Activated naive CD4-positive, alpha-beta T cell treated with anti-CD3 and anti-CD28 coated beads, Interleukin-2, amount 50 U/mL, for 72 hours (primary cell): ENCODE data around the gene CBY1. TPM values are rescaled to one million over a fixed set of nuclear protein-coding genes. Genes with fewer than 3 reads are reported as not detected.

Experiments used
- ATAC-seq, 2 donors: fragments of 150-1000 bp; cut with Tn5 transposase; 2 replicates each; pipeline ENCODE4 v1.10.0; 2021; ENCODE audit warnings: mild to moderate bottlenecking in 2 of 2, moderate library complexity in 2 of 2
- DNase-seq, 2 donors: peaks; one replicate each; pipeline ENCODE4 v3.0.0; 2021 to 2022; ENCODE audit warnings: low spot score in 2 of 2
- H3K27ac Mint-ChIP-seq, 2 donors: one replicate each; pipeline ENCODE4 v1.8.0; 2022; ENCODE audit warnings: mild to moderate bottlenecking in 2 of 2, mixed read lengths in 2 of 2
- H3K36me3 Mint-ChIP-seq, 2 donors: one replicate each; pipeline ENCODE4 v1.8.0; 2022; ENCODE audit warnings: mixed read lengths in 2 of 2
- H3K9me3 Mint-ChIP-seq, 2 donors: one replicate each; pipeline ENCODE4 v1.8.0; 2022; ENCODE audit warnings: mixed read lengths in 2 of 2
- total RNA-seq, 2 donors: library from RNA; stranded (reverse); gene quantifications; one replicate each; pipeline ENCODE4 v1.2.3, GENCODE V29; 2022

CBY1 gene
- total RNA-seq, 2 donors from 2014 or later: 5.7 to 19.0 TPM

GRCh38 chr22:38707984-38708383 is 51.5 kb downstream of the CBY1 start:
- H3K27ac Mint-ChIP-seq: peak overlapping the region in 1 of 2 donors; percentile 93

GRCh38 chr22:38709306-38709705 is 52.9 kb downstream of the CBY1 start:
- ATAC-seq (no peak), DNase-seq (no peak)
- Mint-ChIP-seq H3K27ac (no peak overlapping the region), H3K36me3 (peaks cover 23 to 41% of the 10 kb centered on the region in 2 donors), H3K9me3 (no peaks in the 10 kb centered on the region)

More at GRCh38 chr22:38707984-38708383, 51.5 kb downstream of the CBY1 start:
- DNase-seq (no peak), ATAC-seq (no peak)
- H3K9me3 Mint-ChIP-seq: no peaks in the 10 kb centered on the region
- peaks cover 23 to 41% of the 10 kb centered on the region in 2 donors for H3K36me3 Mint-ChIP-seq

- Mint-ChIP-seq H3K27ac (no peak overlapping the region), H3K9me3 (no peaks in the 10 kb centered on the region), H3K36me3 (peaks cover 23 to 41% of the 10 kb centered on the region in 2 donors)
- ATAC-seq (no peak), DNase-seq (no peak)
Measured at GRCh38 chr22:38710351-38710750, 53.9 kb downstream of the CBY1 start.

- peaks cover 23 to 41% of the 10 kb centered on the region in 2 donors for H3K36me3 Mint-ChIP-seq
- DNase-seq (no peak), ATAC-seq (no peak)
- no peak overlapping the region for H3K27ac Mint-ChIP-seq
- no peaks in the 10 kb centered on the region for H3K9me3 Mint-ChIP-seq
Measured at GRCh38 chr22:38710866-38711265, 54.4 kb downstream of the CBY1 start.

- ATAC-seq (no peak), DNase-seq (no peak)
- no peaks in the 10 kb centered on the region for H3K9me3 Mint-ChIP-seq
- peaks cover 10 to 37% of the 10 kb centered on the region in 2 donors for H3K36me3 Mint-ChIP-seq
- peak overlapping the region; percentile 57 to 85 for H3K27ac Mint-ChIP-seq
Measured at GRCh38 chr22:38712486-38713207, 56.2 kb downstream of the CBY1 start.

- no peak for ATAC-seq
- peak overlapping the region; percentile 25 to 57 for H3K27ac Mint-ChIP-seq
- no peak for DNase-seq
- H3K36me3 Mint-ChIP-seq: peaks cover 0 to 28% of the 10 kb centered on the region in 2 donors
- no peaks in the 10 kb centered on the region for H3K9me3 Mint-ChIP-seq
Measured at GRCh38 chr22:38713921-38714320, 57.5 kb downstream of the CBY1 start.

- H3K27ac Mint-ChIP-seq: peak overlapping the region; percentile 38 to 75
- no peak for ATAC-seq
- H3K9me3 Mint-ChIP-seq: no peaks in the 10 kb centered on the region
- H3K36me3 Mint-ChIP-seq: peaks cover 0 to 22% of the 10 kb centered on the region in 2 donors
- no peak for DNase-seq
Measured at GRCh38 chr22:38715176-38715764, 58.8 kb downstream of the CBY1 start.

GRCh38 chr22:38715852-38716251 is 59.4 kb downstream of the CBY1 start:
- Mint-ChIP-seq H3K27ac (peak overlapping the region; percentile 75 to 81), H3K9me3 (no peaks in the 10 kb centered on the region), H3K36me3 (peaks cover 0 to 16% of the 10 kb centered on the region in 2 donors)
- DNase-seq (no peak), ATAC-seq (no peak)

- peak overlapping the region; percentile 39 to 75 for H3K27ac Mint-ChIP-seq
- DNase-seq (no peak), ATAC-seq (no peak)
- H3K9me3 Mint-ChIP-seq: no peaks in the 10 kb centered on the region
- peaks cover under 1 to 12% of the 10 kb centered on the region in 2 donors for H3K36me3 Mint-ChIP-seq
Measured at GRCh38 chr22:38716271-38716670, 59.8 kb downstream of the CBY1 start.

GRCh38 chr22:38716826-38717225 is 60.4 kb downstream of the CBY1 start:
- no peak for DNase-seq
- Mint-ChIP-seq H3K36me3 (peaks cover 6 to 15% of the 10 kb centered on the region in 2 donors), H3K27ac (peak overlapping the region in 1 of 2 donors; percentile 75), H3K9me3 (no peaks in the 10 kb centered on the region)
- no peak for ATAC-seq

GRCh38 chr22:38717244-38717643 is 60.8 kb downstream of the CBY1 start:
- H3K36me3 Mint-ChIP-seq: peaks cover 6 to 15% of the 10 kb centered on the region in 2 donors
- H3K27ac Mint-ChIP-seq: peak overlapping the region; percentile 75 to 90
- no peak for ATAC-seq
- no peak for DNase-seq
- no peaks in the 10 kb centered on the region for H3K9me3 Mint-ChIP-seq

GRCh38 chr22:38718414-38718813 is 62.0 kb downstream of the CBY1 start:
- Mint-ChIP-seq H3K36me3 (peaks cover 6 to 15% of the 10 kb centered on the region in 2 donors), H3K9me3 (no peaks in the 10 kb centered on the region), H3K27ac (peak overlapping the region in 1 of 2 donors; percentile 32)
- DNase-seq (no peak), ATAC-seq (peak in 1 of 2 donors; percentile 69)

- Mint-ChIP-seq H3K36me3 (peaks cover 8 to 18% of the 10 kb centered on the region in 2 donors), H3K9me3 (no peaks in the 10 kb centered on the region), H3K27ac (no peak overlapping the region)
- ATAC-seq: no peak
- no peak for DNase-seq
Measured at GRCh38 chr22:38719196-38719595, 62.8 kb downstream of the CBY1 start.

- no peak overlapping the region for H3K27ac Mint-ChIP-seq
- H3K9me3 Mint-ChIP-seq: no peaks in the 10 kb centered on the region
- no peak for ATAC-seq
- no peak for DNase-seq
- H3K36me3 Mint-ChIP-seq: peaks cover 14 to 25% of the 10 kb centered on the region in 2 donors
Measured at GRCh38 chr22:38720350-38720749, 63.9 kb downstream of the CBY1 start.

GRCh38 chr22:38721551-38721950 is 65.1 kb downstream of the CBY1 start:
- ATAC-seq (no peak), DNase-seq (no peak)
- Mint-ChIP-seq H3K36me3 (peaks cover 17 to 25% of the 10 kb centered on the region in 2 donors), H3K9me3 (no peaks in the 10 kb centered on the region), H3K27ac (peak overlapping the region in 1 of 2 donors; percentile 55)
